Astrocyte (in vitro differentiated cells and primary cell): Measurements from ENCODE around the gene PLD5. TPM values are rescaled to one million over a fixed set of nuclear protein-coding genes. Genes with fewer than 3 reads are reported as not detected.

Source experiments
- DNase-seq: peaks from one replicate; pipeline ENCODE4 v3.0.0-alpha.2; 2010; ENCODE audit warnings: low read depth
- FAIRE-seq: peaks from 2 replicates; lab custom pipeline; 2011; peaks lifted over from hg19 to GRCh38; lab: Jason Lieb, UNC
- H2AFZ ChIP-seq: 2 replicates; pipeline ENCODE4 v1.6.0; 2012; ENCODE audit warnings: low read depth, low read length, inconsistent platforms
- H3K27ac ChIP-seq: 2 replicates; pipeline ENCODE4 v1.5.1; 2011; ENCODE audit warnings: low read depth, low read length, inconsistent platforms
- H3K27me3 ChIP-seq: 2 replicates; pipeline ENCODE4 v1.6.0; 2011; ENCODE audit warnings: low read length, inconsistent platforms; ENCODE audit not compliant: insufficient read depth
- H3K36me3 ChIP-seq: 2 replicates; pipeline ENCODE4 v1.5.1; 2011; ENCODE audit warnings: low read length, inconsistent platforms; ENCODE audit not compliant: insufficient read depth
- H3K4me1 ChIP-seq: 2 replicates; pipeline ENCODE4 v1.5.1; 2011; ENCODE audit warnings: low read length, inconsistent platforms; ENCODE audit not compliant: insufficient read depth
- H3K4me2 ChIP-seq: 2 replicates; pipeline ENCODE4 v1.6.0; 2012; ENCODE audit warnings: low read length, inconsistent platforms
- H3K4me3 ChIP-seq: 2 replicates; pipeline ENCODE4 v1.5.1; 2011; ENCODE audit warnings: low read depth, mild to moderate bottlenecking, low read length, inconsistent platforms; ENCODE audit not compliant: insufficient read depth
- H3K79me2 ChIP-seq: 2 replicates; pipeline ENCODE4 v1.6.0; 2012; ENCODE audit warnings: mild to moderate bottlenecking, low read length, inconsistent platforms; ENCODE audit not compliant: insufficient read depth
- H3K9ac ChIP-seq: 2 replicates; pipeline ENCODE4 v1.6.0; 2012; ENCODE audit warnings: mild to moderate bottlenecking, low read length, inconsistent platforms
- H3K9me3 ChIP-seq: 2 replicates; pipeline ENCODE4 v1.5.1; 2012; ENCODE audit warnings: low read depth, mild to moderate bottlenecking, low read length, inconsistent platforms; ENCODE audit not compliant: insufficient read depth
- H4K20me1 ChIP-seq: 2 replicates; pipeline ENCODE4 v1.6.0; 2012; ENCODE audit warnings: low read length, inconsistent platforms; ENCODE audit not compliant: insufficient read depth
- H3K27ac Mint-ChIP-seq: one replicate; pipeline ENCODE4 v1.8.0; 2021; ENCODE audit warnings: mild to moderate bottlenecking, mixed read lengths; ENCODE audit not compliant: unreplicated experiment
- H3K27me3 Mint-ChIP-seq: one replicate; pipeline ENCODE4 v1.8.0; 2021; ENCODE audit warnings: low read depth, mixed read lengths; ENCODE audit not compliant: unreplicated experiment
- H3K36me3 Mint-ChIP-seq: one replicate; pipeline ENCODE4 v1.8.0; 2021; ENCODE audit warnings: low read depth, mixed read lengths; ENCODE audit not compliant: unreplicated experiment
- H3K4me1 Mint-ChIP-seq: one replicate; pipeline ENCODE4 v1.8.0; 2021; ENCODE audit warnings: low read depth, mixed read lengths; ENCODE audit not compliant: unreplicated experiment
- H3K4me3 Mint-ChIP-seq: one replicate; pipeline ENCODE4 v1.8.0; 2021; ENCODE audit warnings: mild to moderate bottlenecking, moderate library complexity, mixed read lengths; ENCODE audit not compliant: unreplicated experiment
- H3K9me3 Mint-ChIP-seq: one replicate; pipeline ENCODE4 v1.8.0; 2021; ENCODE audit warnings: mild to moderate bottlenecking, mixed read lengths; ENCODE audit not compliant: unreplicated experiment
- CTCF ChIP-seq: IDR thresholded peaks from 2 replicates; pipeline ENCODE4 v1.5.1; 2011; ENCODE audit warnings: low read depth, mild to moderate bottlenecking, inconsistent platforms, low read length, moderate library complexity; ENCODE audit not compliant: insufficient read depth
- EZH2 ChIP-seq: IDR thresholded peaks from 2 replicates; pipeline ENCODE4 v1.6.1; 2012; ENCODE audit warnings: mild to moderate bottlenecking, low read length, inconsistent platforms; ENCODE audit not compliant: insufficient read depth
- total RNA-seq: library from RNA; stranded (reverse); gene quantifications from 2 replicates; pipeline ENCODE4 v1.2.1, GENCODE V29; 2021

Gene PLD5
- total RNA-seq, 1 donor from 2014 or later = 4.9 TPM

- no peaks in the 10 kb centered on the region for H3K36me3 Mint-ChIP-seq
- no peak overlapping the region for H3K4me3 Mint-ChIP-seq
- Histone ChIP-seq H3K4me2 (no peak overlapping the region), H3K9me3 (no peaks in the 10 kb centered on the region), H3K27ac (no peak overlapping the region), H3K36me3 (no peaks in the 10 kb centered on the region), H3K9ac (no peak overlapping the region), H3K4me1 (no peaks in the 10 kb centered on the region), H3K27me3 (no peaks in the 10 kb centered on the region), H2AFZ (no peak overlapping the region), H4K20me1 (no peaks in the 10 kb centered on the region), H3K4me3 (no peak overlapping the region), H3K79me2 (no peaks in the 10 kb centered on the region)
- DNase-seq (no peak), FAIRE-seq (no peak)
- peaks cover 6% of the 10 kb centered on the region for H3K9me3 Mint-ChIP-seq
- peaks cover 15% of the 10 kb centered on the region for H3K27me3 Mint-ChIP-seq
- TF ChIP-seq CTCF (no peak), EZH2 (no peak)
- no peak overlapping the region for H3K27ac Mint-ChIP-seq
- peaks cover 11% of the 10 kb centered on the region for H3K4me1 Mint-ChIP-seq
Observed at GRCh38 chr1:242534753-242535152, 10.3 kb upstream of the PLD5 start.

GRCh38 chr1:242530761-242531160 is 6.3 kb upstream of the PLD5 start:
- Histone ChIP-seq H3K9ac (no peak overlapping the region), H4K20me1 (no peaks in the 10 kb centered on the region), H3K9me3 (no peaks in the 10 kb centered on the region), H3K27ac (no peak overlapping the region), H2AFZ (no peak overlapping the region), H3K79me2 (no peaks in the 10 kb centered on the region), H3K27me3 (peaks cover 2% of the 10 kb centered on the region), H3K4me3 (no peak overlapping the region), H3K4me2 (no peak overlapping the region), H3K36me3 (no peaks in the 10 kb centered on the region), H3K4me1 (no peaks in the 10 kb centered on the region)
- TF ChIP-seq EZH2 (no peak), CTCF (no peak)
- FAIRE-seq (no peak), DNase-seq (no peak)
- Mint-ChIP-seq H3K36me3 (no peaks in the 10 kb centered on the region), H3K27ac (peak overlapping the region; percentile 51), H3K4me3 (no peak overlapping the region), H3K9me3 (no peaks in the 10 kb centered on the region), H3K27me3 (peaks cover 18% of the 10 kb centered on the region), H3K4me1 (peaks cover 11% of the 10 kb centered on the region)

GRCh38 chr1:242525769-242526168 is 1.3 kb upstream of the PLD5 start:
- Histone ChIP-seq H3K36me3 (no peaks in the 10 kb centered on the region), H2AFZ (no peak overlapping the region), H4K20me1 (peaks cover 3% of the 10 kb centered on the region), H3K27ac (no peak overlapping the region), H3K27me3 (peaks cover 27% of the 10 kb centered on the region), H3K4me1 (no peaks in the 10 kb centered on the region), H3K79me2 (no peaks in the 10 kb centered on the region), H3K9me3 (no peaks in the 10 kb centered on the region), H3K4me2 (no peak overlapping the region), H3K9ac (no peak overlapping the region), H3K4me3 (no peak overlapping the region)
- H3K36me3 Mint-ChIP-seq = no peaks in the 10 kb centered on the region
- peak overlapping the region; percentile 83 for H3K4me3 Mint-ChIP-seq
- TF ChIP-seq EZH2 = no peak
- H3K27ac Mint-ChIP-seq = peak overlapping the region; percentile 26
- peaks cover 4% of the 10 kb centered on the region for H3K4me1 Mint-ChIP-seq
- no peak for DNase-seq
- no peaks in the 10 kb centered on the region for H3K9me3 Mint-ChIP-seq
- FAIRE-seq = no peak
- peaks cover 37% of the 10 kb centered on the region for H3K27me3 Mint-ChIP-seq
